ENCODE results near the gene C9.
"Not testable (repeated sequence)": the region's sequence is repeated elsewhere in the genome, so short reads cannot be mapped to it uniquely, and the experiment has no call there.

C9 gene

GRCh38 chr5:39340506-39340905 lies 23.8 kb downstream of the C9 start:
- no peak for DNase-seq (ENCODE audit: extremely low read depth, insufficient read length)
- no peak overlapping the region for H3K4me3 ChIP-seq (replicated peaks; ENCODE audit: low read depth, low read length)
- no peaks in the 10 kb centered on the region for H3K27me3 ChIP-seq (replicated peaks; ENCODE audit: control insufficient read depth, insufficient read depth, low read length)
- no peaks in the 10 kb centered on the region for H3K36me3 ChIP-seq (ENCODE audit: control insufficient read depth, insufficient read depth, low read length)
- TF ChIP-seq CTCF (IDR thresholded peaks at IDR 0.05; ENCODE audit: insufficient read depth, low read length, poor library complexity, severe bottlenecking) = no peak

GRCh38 chr5:39337252-39337915 lies 26.9 kb downstream of the C9 start:
- H3K27me3 ChIP-seq (replicated peaks; ENCODE audit: control insufficient read depth, insufficient read depth, low read length) = no peaks in the 10 kb centered on the region
- no peak overlapping the region for H3K4me3 ChIP-seq (replicated peaks; ENCODE audit: low read depth, low read length)
- H3K36me3 ChIP-seq (ENCODE audit: control insufficient read depth, insufficient read depth, low read length) = no peaks in the 10 kb centered on the region
- TF ChIP-seq CTCF (IDR thresholded peaks at IDR 0.05; ENCODE audit: insufficient read depth, low read length, poor library complexity, severe bottlenecking) = no peak
- no peak for DNase-seq (ENCODE audit: extremely low read depth, insufficient read length)

- not testable (repeated sequence) for H3K27me3 ChIP-seq (replicated peaks; ENCODE audit: control insufficient read depth, insufficient read depth, low read length); H3K36me3 ChIP-seq (ENCODE audit: control insufficient read depth, insufficient read depth, low read length); H3K4me3 ChIP-seq (replicated peaks; ENCODE audit: low read depth, low read length); DNase-seq (ENCODE audit: extremely low read depth, insufficient read length)
Measured at GRCh38 chr5:39334296-39334695, 30.0 kb downstream of the C9 start.

GRCh38 chr5:39333104-39333503 lies 31.2 kb downstream of the C9 start:
- no peaks in the 10 kb centered on the region for H3K36me3 ChIP-seq (ENCODE audit: control insufficient read depth, insufficient read depth, low read length)
- no peaks in the 10 kb centered on the region for H3K27me3 ChIP-seq (replicated peaks; ENCODE audit: control insufficient read depth, insufficient read depth, low read length)
- TF ChIP-seq CTCF (IDR thresholded peaks at IDR 0.05; ENCODE audit: insufficient read depth, low read length, poor library complexity, severe bottlenecking) = no peak
- H3K4me3 ChIP-seq (replicated peaks; ENCODE audit: low read depth, low read length) = no peak overlapping the region
- no peak for DNase-seq (ENCODE audit: extremely low read depth, insufficient read length)

GRCh38 chr5:39331861-39332381 lies 32.4 kb downstream of the C9 start:
- no peak for DNase-seq (ENCODE audit: extremely low read depth, insufficient read length)
- H3K27me3 ChIP-seq (replicated peaks; ENCODE audit: control insufficient read depth, insufficient read depth, low read length) = no peaks in the 10 kb centered on the region
- TF ChIP-seq CTCF (IDR thresholded peaks at IDR 0.05; ENCODE audit: insufficient read depth, low read length, poor library complexity, severe bottlenecking) = no peak
- H3K36me3 ChIP-seq (ENCODE audit: control insufficient read depth, insufficient read depth, low read length) = no peaks in the 10 kb centered on the region
- no peak overlapping the region for H3K4me3 ChIP-seq (replicated peaks; ENCODE audit: low read depth, low read length)

- H3K27me3 ChIP-seq (replicated peaks; ENCODE audit: control insufficient read depth, insufficient read depth, low read length) = no peaks in the 10 kb centered on the region
- no peaks in the 10 kb centered on the region for H3K36me3 ChIP-seq (ENCODE audit: control insufficient read depth, insufficient read depth, low read length)
- DNase-seq (ENCODE audit: extremely low read depth, insufficient read length) = no peak
- no peak overlapping the region for H3K4me3 ChIP-seq (replicated peaks; ENCODE audit: low read depth, low read length)
- TF ChIP-seq CTCF (IDR thresholded peaks at IDR 0.05; ENCODE audit: insufficient read depth, low read length, poor library complexity, severe bottlenecking) = no peak
Measured at GRCh38 chr5:39328731-39329130, 35.6 kb downstream of the C9 start.

Data from GM06990 (cell line).